GM18505 (cell line): ENCODE results near the gene ECD.
A peak's percentile ranks its signal among the peaks of the same experiment; 100 is the strongest.
"Not testable (repeated sequence)": the region's sequence is repeated elsewhere in the genome, so short reads cannot be mapped to it uniquely, and the experiment has no call there.

Source experiments
- ATAC-seq: cut with Tn5 transposase; IDR thresholded peaks from one replicate; pipeline ENCODE4 v1.9.1; 2021; ENCODE audit not compliant: unreplicated experiment
- POLR2A ChIP-seq: IDR thresholded peaks from 4 replicates; pipeline ENCODE4 v1.6.1; 2011; ENCODE audit warnings: borderline replicate concordance; ENCODE audit not compliant: insufficient read depth, insufficient read length; ENCODE audit errors: extremely low read depth

The ECD gene

GRCh38 chr10:73134727-73135126 lies 33.1 kb downstream of the ECD start:
- TF ChIP-seq POLR2A = no peak
- no peak for ATAC-seq

- no peak for ATAC-seq
- TF ChIP-seq POLR2A = no peak
These were observed 35.7 kb downstream of the ECD start for GRCh38 chr10:73131913-73132686.

GRCh38 chr10:73131301-73131700 lies 36.5 kb downstream of the ECD start:
- no peak for TF ChIP-seq POLR2A
- no peak for ATAC-seq

- ATAC-seq = no peak
- TF ChIP-seq POLR2A = no peak
These were observed 41.5 kb downstream of the ECD start for GRCh38 chr10:73126343-73126742.

GRCh38 chr10:73119952-73120351 lies 47.9 kb downstream of the ECD start:
- no peak for TF ChIP-seq POLR2A
- no peak for ATAC-seq

- no peak for TF ChIP-seq POLR2A
- no peak for ATAC-seq
These were observed 48.4 kb downstream of the ECD start for GRCh38 chr10:73119457-73119856.

- ATAC-seq = peak; percentile 72
- TF ChIP-seq POLR2A = no peak
These were observed 49.6 kb downstream of the ECD start for GRCh38 chr10:73117976-73118743.

GRCh38 chr10:73116017-73116416 lies 51.8 kb downstream of the ECD start:
- no peak for ATAC-seq
- TF ChIP-seq POLR2A = no peak

GRCh38 chr10:73113551-73113950 lies 54.3 kb downstream of the ECD start:
- TF ChIP-seq POLR2A = no peak

GRCh38 chr10:73112032-73112431 lies 55.8 kb downstream of the ECD start:
- ATAC-seq = not testable (repeated sequence)

More at GRCh38 chr10:73113551-73113950, 54.3 kb downstream of the ECD start:
- no peak for ATAC-seq

GRCh38 chr10:73110345-73110849 lies 57.4 kb downstream of the ECD start, which contains the start of gene NUDT13:
TSS of gene NUDT13 (plus strand) at chr10:73110455. CDS start at chr10:73114366, 3,911 bp downstream.
- TF ChIP-seq POLR2A = no peak
- no peak for ATAC-seq

GRCh38 chr10:73109248-73109652 lies 58.6 kb downstream of the ECD start:
- ATAC-seq = not testable (repeated sequence)

- no peak for TF ChIP-seq POLR2A
- ATAC-seq = no peak
These were observed 61.5 kb downstream of the ECD start for GRCh38 chr10:73106301-73106700.

GRCh38 chr10:73099141-73099540 lies 68.7 kb downstream of the ECD start:
- no peak for ATAC-seq
- no peak for TF ChIP-seq POLR2A

- TF ChIP-seq POLR2A = no peak
- ATAC-seq = peak; percentile 0
These were observed 70.5 kb downstream of the ECD start for GRCh38 chr10:73097305-73097670.
